LNCaP clone FGC (cell line): Measurements from ENCODE around the gene SDC4.

ENCODE experiments used
- DNase-seq: peaks from one replicate; pipeline ENCODE4 v3.0.0-alpha.2; 2011; ENCODE audit warnings: low read depth
- H3K4me3 ChIP-seq: 2 replicates; pipeline ENCODE4 v1.5.1; 2011; ENCODE audit warnings: mild to moderate bottlenecking, low read depth, low read length, control low read depth
- TF ChIP-seq, protein P1 (sequence below): IDR thresholded peaks from 2 replicates; pipeline ENCODE4 v1.5.1; 2012; ENCODE audit warnings: mild to moderate bottlenecking; ENCODE audit not compliant: control insufficient read depth, insufficient read depth; ENCODE audit errors: extremely low read depth

Gene SDC4

DNA sequence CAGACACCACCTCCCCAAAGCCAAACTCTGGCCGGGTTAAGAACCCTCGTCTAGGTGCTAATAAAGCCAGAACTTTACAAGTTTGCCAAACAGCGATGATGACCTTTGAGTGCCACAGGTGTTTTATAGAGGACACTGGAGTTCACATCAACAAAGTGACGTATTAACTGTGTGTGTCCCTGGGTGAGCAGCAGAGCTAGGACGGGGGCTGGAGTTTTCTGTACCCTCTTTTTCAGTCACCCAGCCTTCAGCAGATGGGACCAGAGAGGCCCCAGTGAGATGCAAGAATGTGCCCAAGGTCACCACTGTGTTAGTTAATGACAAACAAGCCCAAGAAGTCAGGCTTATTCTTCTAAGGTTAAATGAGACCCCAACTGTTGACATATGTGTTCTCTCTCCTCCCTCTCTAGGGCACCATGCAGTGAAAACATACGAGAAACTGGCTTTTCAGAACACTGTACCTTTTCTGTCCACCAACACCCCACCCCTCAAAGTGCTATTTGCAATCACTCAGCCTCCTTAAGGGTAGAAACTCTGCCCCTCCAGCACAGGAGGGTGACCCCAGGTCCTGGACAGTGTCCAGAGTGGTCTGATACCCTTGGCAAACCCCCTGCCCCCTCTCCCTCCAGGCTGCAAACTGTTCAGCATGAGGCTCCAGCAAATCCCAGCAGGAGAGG lies 5.2 kb downstream of the SDC4 start:
- H3K4me3 ChIP-seq = peak overlapping the region; percentile 48
- DNase-seq = peak; percentile 68
- TF ChIP-seq, protein P1, sequence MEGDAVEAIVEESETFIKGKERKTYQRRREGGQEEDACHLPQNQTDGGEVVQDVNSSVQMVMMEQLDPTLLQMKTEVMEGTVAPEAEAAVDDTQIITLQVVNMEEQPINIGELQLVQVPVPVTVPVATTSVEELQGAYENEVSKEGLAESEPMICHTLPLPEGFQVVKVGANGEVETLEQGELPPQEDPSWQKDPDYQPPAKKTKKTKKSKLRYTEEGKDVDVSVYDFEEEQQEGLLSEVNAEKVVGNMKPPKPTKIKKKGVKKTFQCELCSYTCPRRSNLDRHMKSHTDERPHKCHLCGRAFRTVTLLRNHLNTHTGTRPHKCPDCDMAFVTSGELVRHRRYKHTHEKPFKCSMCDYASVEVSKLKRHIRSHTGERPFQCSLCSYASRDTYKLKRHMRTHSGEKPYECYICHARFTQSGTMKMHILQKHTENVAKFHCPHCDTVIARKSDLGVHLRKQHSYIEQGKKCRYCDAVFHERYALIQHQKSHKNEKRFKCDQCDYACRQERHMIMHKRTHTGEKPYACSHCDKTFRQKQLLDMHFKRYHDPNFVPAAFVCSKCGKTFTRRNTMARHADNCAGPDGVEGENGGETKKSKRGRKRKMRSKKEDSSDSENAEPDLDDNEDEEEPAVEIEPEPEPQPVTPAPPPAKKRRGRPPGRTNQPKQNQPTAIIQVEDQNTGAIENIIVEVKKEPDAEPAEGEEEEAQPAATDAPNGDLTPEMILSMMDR = no peak

DNA sequence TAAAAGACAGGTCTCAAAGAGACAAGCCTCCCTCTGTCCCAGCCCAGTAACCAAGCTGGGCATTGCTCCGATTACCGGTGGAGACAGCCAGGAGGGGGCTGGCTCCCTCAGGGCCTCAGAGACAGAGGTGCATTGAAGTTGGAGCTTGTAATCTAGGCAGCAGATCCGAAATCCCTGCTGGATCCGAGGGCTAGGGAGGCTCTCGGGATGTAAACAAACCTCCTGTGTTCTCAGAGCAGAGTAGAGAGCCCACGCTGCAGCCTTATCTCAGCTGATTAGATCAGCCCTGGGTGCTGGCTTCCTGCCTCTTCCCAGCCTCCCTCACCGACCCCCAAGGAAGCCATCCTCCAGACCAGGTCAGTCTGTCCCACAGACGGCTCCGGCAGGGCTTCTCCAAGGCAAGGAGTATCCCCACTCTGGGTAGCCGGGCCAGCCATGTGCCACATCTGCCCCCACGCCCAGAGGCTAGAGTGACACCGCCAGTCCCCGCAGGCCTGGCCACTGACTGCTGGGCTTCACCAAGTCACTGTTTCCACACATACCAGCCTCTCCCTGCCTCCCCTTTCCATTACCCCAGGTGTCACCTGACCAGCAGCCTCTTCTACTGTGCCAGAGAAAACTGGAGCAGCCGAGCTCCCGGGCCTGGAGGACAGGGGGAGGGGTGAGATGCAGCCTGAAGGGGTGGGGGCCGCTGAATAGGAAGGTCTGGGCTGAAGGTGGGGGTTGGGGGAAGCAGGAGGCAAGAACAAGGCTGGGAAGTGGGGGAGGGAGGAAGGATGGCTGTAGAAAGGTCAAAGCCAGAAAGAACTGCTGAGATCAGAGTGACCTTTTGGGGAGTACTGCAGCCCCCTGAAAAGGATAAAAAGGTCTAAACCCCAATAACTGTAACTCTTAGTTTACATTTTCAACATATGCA lies 6.0 kb downstream of the SDC4 start:
- H3K4me3 ChIP-seq = peak overlapping the region; percentile 48
- DNase-seq = no peak
- TF ChIP-seq, protein P1 = no peak

DNA sequence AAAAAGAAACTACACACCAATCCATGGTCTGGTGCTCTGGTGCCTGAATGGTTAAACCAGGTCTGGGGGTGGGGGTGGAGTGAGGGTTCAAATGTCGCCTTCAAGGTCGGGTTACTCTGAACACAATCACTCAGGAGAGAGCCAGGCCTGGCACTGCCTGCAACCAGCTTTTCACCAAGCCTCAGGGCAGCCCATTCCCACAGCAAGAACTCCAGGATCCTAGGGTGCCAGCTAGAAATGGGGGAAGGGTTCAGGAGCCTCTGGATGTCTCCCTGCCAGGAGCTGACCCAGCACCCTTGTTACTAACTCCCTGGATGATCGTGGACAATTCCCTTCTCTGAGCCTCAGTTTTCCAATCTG lies 6.7 kb downstream of the SDC4 start:
- peak overlapping the region; percentile 48; the same call in 1 of the 2 replicates for H3K4me3 ChIP-seq
- no peak for DNase-seq
- TF ChIP-seq, protein P1 = no peak

DNA sequence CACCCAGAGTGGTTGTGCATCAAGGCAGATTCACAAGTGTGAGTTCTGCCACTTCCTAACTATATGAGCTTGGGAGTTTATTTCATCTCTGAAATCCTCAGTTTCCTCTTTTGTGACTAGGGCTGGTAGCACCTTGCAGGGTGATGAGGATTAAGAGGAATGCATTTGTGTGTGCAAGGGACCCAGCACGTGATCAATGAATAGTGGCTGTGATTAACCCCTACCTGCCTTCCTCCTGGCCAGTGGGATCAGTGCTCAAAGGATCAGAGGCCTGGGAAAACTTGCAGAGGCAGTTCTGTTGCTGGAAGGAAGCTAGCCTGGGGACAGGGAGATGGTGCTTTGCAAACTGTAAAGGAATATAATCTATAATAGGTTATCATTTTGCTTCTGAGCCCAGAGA lies 7.3 kb downstream of the SDC4 start:
- DNase-seq = no peak
- TF ChIP-seq, protein P1 = no peak
- H3K4me3 ChIP-seq = no peak overlapping the region

DNA sequence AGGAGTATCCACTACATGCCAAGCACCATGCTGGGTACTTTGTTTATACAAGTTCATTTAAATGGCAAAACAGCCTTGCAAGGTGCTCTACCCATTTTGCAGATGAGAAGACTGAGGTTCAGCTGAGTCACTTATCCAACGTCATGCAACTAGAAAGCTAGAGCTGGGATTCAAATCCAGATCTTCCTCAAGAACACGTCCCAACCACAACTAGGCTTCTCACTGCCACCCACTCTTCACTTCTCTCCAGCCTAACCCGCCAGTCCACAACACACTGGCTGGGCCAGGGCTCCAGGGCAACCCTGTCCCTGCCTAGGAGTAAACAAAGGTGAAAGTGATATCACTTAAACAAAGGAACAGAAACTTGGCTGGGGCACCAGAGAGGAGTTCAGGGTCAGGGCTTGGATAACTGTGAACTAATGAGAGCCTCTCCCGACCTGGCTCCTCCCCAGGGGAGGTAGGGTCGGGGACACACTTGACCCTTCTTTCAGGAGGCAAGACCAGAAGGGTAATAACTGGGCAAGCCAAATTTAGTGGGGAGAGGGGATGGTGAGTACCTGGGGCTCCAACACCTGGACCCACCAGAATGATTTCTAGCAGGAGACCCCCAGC lies 7.9 kb downstream of the SDC4 start:
- DNase-seq = peak; percentile 76
- H3K4me3 ChIP-seq = peak overlapping the region; percentile 14
- TF ChIP-seq, protein P1 = no peak

DNA sequence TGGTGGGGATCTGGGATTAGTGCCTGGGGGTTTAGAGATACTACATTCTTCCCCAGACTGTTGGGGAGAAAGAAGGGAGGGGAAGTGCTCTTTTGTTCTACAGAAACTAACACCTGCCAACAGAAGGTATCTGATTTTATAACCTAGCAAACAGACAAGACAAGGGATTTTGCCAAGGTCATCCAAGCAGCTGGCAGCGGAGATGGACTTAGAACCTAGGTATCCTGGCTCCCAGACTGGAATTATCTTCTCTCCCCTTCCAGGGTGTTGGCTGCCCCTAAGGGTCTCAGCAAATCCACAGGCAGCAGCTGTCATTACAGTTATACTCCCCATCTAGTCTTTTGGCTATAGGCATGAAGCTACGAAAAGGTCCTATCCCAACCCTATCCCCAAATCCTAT lies 8.4 kb downstream of the SDC4 start:
- DNase-seq = no peak
- H3K4me3 ChIP-seq = peak overlapping the region; percentile 15
- TF ChIP-seq, protein P1 = no peak
